Measurements from ENCODE around the gene MTCH1. TPM values are rescaled to one million over a fixed set of nuclear protein-coding genes. Genes with fewer than 3 reads are reported as not detected.
A peak's percentile ranks its signal among the peaks of the same experiment; 100 is the strongest.

The MTCH1 gene
- total and polyA plus RNA-seq, 2 donors from 2014 or later, result 194 to 202 TPM

GRCh38 chr6:36924778-36925374 is 61.1 kb downstream of the MTCH1 start:
- Histone ChIP-seq H3K27ac (ENCODE audit: low read depth in 2 of 2, low read length in 2 of 2) (no peak overlapping the region), H3K4me1 (ENCODE audit: control insufficient read depth in 2 of 3, insufficient read depth in 2 of 3, low read depth in 1 of 3, low read length in 3 of 3) (no peaks in the 10 kb centered on the region), H3K9ac (ENCODE audit: low read length in 3 of 3) (no peak overlapping the region), H3K9me3 (ENCODE audit: control insufficient read depth in 2 of 3, insufficient read depth in 1 of 3, low read length in 3 of 3) (no peaks in the 10 kb centered on the region), H3K27me3 (ENCODE audit: control insufficient read depth, insufficient read depth, low read length) (no peaks in the 10 kb centered on the region), H3K4me3 (ENCODE audit: low read length in 3 of 3) (no peak overlapping the region), H3K36me3 (ENCODE audit: control insufficient read depth in 2 of 3, insufficient read depth in 3 of 3, low read length in 3 of 3) (peaks cover 0 to 27% (median 20%) of the 10 kb centered on the region in 3 donors)
- TF ChIP-seq CTCF (IDR thresholded peaks at IDR 0.05; ENCODE audit: borderline replicate concordance, extremely low read depth, insufficient read depth), result no peak
- FAIRE-seq (no peak), DNase-seq (no peak)
- intact Hi-C loops (cut with DNase I), result no loop called here

GRCh38 chr6:36924131-36924530 is 61.9 kb downstream of the MTCH1 start:
- Histone ChIP-seq H3K36me3 (ENCODE audit: control insufficient read depth in 2 of 3, insufficient read depth in 3 of 3, low read length in 3 of 3) (peaks cover 0 to 27% (median 24%) of the 10 kb centered on the region in 3 donors), H3K9ac (ENCODE audit: low read length in 3 of 3) (no peak overlapping the region), H3K27me3 (ENCODE audit: control insufficient read depth, insufficient read depth, low read length) (no peaks in the 10 kb centered on the region), H3K9me3 (ENCODE audit: control insufficient read depth in 2 of 3, insufficient read depth in 1 of 3, low read length in 3 of 3) (no peaks in the 10 kb centered on the region), H3K4me1 (ENCODE audit: control insufficient read depth in 2 of 3, insufficient read depth in 2 of 3, low read depth in 1 of 3, low read length in 3 of 3) (no peaks in the 10 kb centered on the region), H3K4me3 (ENCODE audit: low read length in 3 of 3) (no peak overlapping the region), H3K27ac (ENCODE audit: low read depth in 2 of 2, low read length in 2 of 2) (no peak overlapping the region)
- no peak for FAIRE-seq
- TF ChIP-seq CTCF (IDR thresholded peaks at IDR 0.05; ENCODE audit: borderline replicate concordance, extremely low read depth, insufficient read depth), result no peak
- DNase-seq, result no peak
- intact Hi-C loops (cut with DNase I), result no loop called here

- H3K4me3 ChIP-seq (ENCODE audit: low read length in 3 of 3), result no peak overlapping the region
- intact Hi-C loops (cut with DNase I), result no loop called here
- DNase-seq, result no peak
- no peak for TF ChIP-seq CTCF (IDR thresholded peaks at IDR 0.05; ENCODE audit: borderline replicate concordance, extremely low read depth, insufficient read depth)
- H3K9ac ChIP-seq (ENCODE audit: low read length in 3 of 3), result no peak overlapping the region
- H3K9me3 ChIP-seq (ENCODE audit: control insufficient read depth in 2 of 3, insufficient read depth in 1 of 3, low read length in 3 of 3), result no peaks in the 10 kb centered on the region
- H3K4me1 ChIP-seq (ENCODE audit: control insufficient read depth in 2 of 3, insufficient read depth in 2 of 3, low read depth in 1 of 3, low read length in 3 of 3), result no peaks in the 10 kb centered on the region
- no peak for FAIRE-seq
- peak overlapping the region in 1 of 2 donors; percentile 5 for H3K27ac ChIP-seq (ENCODE audit: low read depth in 2 of 2, low read length in 2 of 2)
- no peaks in the 10 kb centered on the region for H3K27me3 ChIP-seq (ENCODE audit: control insufficient read depth, insufficient read depth, low read length)
- peaks cover 0 to 41% (median 22%) of the 10 kb centered on the region in 3 donors for H3K36me3 ChIP-seq (ENCODE audit: control insufficient read depth in 2 of 3, insufficient read depth in 3 of 3, low read length in 3 of 3)
Measured at GRCh38 chr6:36920546-36920945, 65.5 kb downstream of the MTCH1 start.

GRCh38 chr6:36920049-36920448 is 65.9 kb downstream of the MTCH1 start:
- TF ChIP-seq CTCF (IDR thresholded peaks at IDR 0.05; ENCODE audit: borderline replicate concordance, extremely low read depth, insufficient read depth), result no peak
- FAIRE-seq (no peak), DNase-seq (no peak)
- Histone ChIP-seq H3K27me3 (ENCODE audit: control insufficient read depth, insufficient read depth, low read length) (no peaks in the 10 kb centered on the region), H3K9ac (ENCODE audit: low read length in 3 of 3) (no peak overlapping the region), H3K9me3 (ENCODE audit: control insufficient read depth in 2 of 3, insufficient read depth in 1 of 3, low read length in 3 of 3) (no peaks in the 10 kb centered on the region), H3K4me1 (ENCODE audit: control insufficient read depth in 2 of 3, insufficient read depth in 2 of 3, low read depth in 1 of 3, low read length in 3 of 3) (no peaks in the 10 kb centered on the region), H3K36me3 (ENCODE audit: control insufficient read depth in 2 of 3, insufficient read depth in 3 of 3, low read length in 3 of 3) (peaks cover 0 to 42% (median 19%) of the 10 kb centered on the region in 3 donors), H3K27ac (ENCODE audit: low read depth in 2 of 2, low read length in 2 of 2) (peak overlapping the region in 1 of 2 donors; percentile 5), H3K4me3 (ENCODE audit: low read length in 3 of 3) (no peak overlapping the region)
- intact Hi-C loops (cut with DNase I), result no loop called here
